Effector memory CD8-positive, alpha-beta T cell (primary cell): ENCODE results near the gene MCF2L2.
"Not testable (repeated sequence)": the region's sequence is repeated elsewhere in the genome, so short reads cannot be mapped to it uniquely, and the experiment has no call there.

Experiments
- ATAC-seq: fragments of 150-1000 bp; cut with Tn5 transposase; replicated peaks from 2 replicates; pipeline ENCODE4 v1.10.0; 2021; ENCODE audit warnings: mild to moderate bottlenecking, moderate library complexity
- DNase-seq, 3 experiments: peaks; one replicate each; pipeline ENCODE4 v3.0.0; 2021
- H3K27ac Mint-ChIP-seq, 2 donors: one replicate each; pipeline ENCODE4 v1.8.0; 2022; ENCODE audit warnings: mild to moderate bottlenecking in 2 of 2, mixed read lengths in 2 of 2, moderate library complexity in 2 of 2
- H3K27me3 Mint-ChIP-seq, 2 donors: one replicate each; pipeline ENCODE4 v1.8.0; 2022; ENCODE audit warnings: mixed read lengths in 2 of 2
- H3K36me3 Mint-ChIP-seq: one replicate; pipeline ENCODE4 v1.8.0; 2022; ENCODE audit warnings: mild to moderate bottlenecking, moderate library complexity, mixed read lengths; ENCODE audit not compliant: insufficient read depth
- H3K4me1 Mint-ChIP-seq, 2 donors: one replicate each; pipeline ENCODE4 v1.8.0; 2022; ENCODE audit warnings: low read depth in 2 of 2, mixed read lengths in 2 of 2
- H3K4me3 Mint-ChIP-seq, 2 donors: one replicate each; pipeline ENCODE4 v1.8.0; 2022; ENCODE audit warnings: mild to moderate bottlenecking in 2 of 2, mixed read lengths in 2 of 2, moderate library complexity in 2 of 2
- H3K9me3 Mint-ChIP-seq, 2 donors: one replicate each; pipeline ENCODE4 v1.8.0; 2022; ENCODE audit warnings: mixed read lengths in 2 of 2
- total RNA-seq, 9 experiments: gene quantifications; one replicate each; lab custom pipeline; 2026; lab: John Stamatoyannopoulos, UW

Gene MCF2L2
- 5.5 to 37.8 (median 16.2) reads per million in 9 experiments for total RNA-seq

DNA sequence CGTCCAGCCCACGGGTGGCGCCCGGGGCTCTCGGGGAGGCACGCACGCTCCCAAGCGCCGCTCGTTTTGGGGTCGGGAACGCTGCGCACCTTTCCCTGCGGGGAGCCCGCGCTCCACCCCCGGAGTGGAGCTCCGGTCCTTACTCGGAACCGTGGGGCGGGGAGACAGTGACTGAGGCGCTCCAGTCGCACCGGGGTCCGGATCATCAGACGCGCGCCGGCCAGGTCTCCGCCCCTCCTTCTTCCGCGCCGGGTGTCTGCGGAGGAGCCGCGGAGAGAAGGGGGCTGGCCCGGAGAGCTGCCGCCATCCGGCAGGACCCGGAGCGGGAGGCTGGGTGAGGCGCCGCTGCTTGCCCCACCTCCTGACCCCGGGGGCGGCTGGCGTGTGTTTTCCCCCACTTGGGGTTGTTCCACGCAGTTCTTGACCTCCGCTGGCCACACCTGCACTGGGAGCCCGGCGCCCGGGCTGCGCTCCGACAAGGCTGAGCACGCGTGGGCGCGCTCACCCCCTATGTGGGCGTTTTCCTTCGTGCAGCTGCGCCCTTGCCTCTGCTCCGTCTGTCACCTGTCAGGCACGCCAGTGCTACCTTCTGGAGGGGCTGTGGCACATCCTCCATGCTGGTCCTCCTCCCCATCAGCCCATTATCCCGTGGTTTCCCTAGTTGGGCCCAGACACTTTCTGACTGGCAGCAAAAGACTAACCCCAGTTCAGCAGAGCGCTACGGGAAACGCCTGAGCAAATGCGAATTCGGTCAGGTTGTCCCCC is at the start of gene MCF2L2:
Gene MCF2L2, minus strand, starts transcription at position 173 of the 765 bp plus-strand sequence. CDS start 642 bp downstream, outside the sequence.
- no peaks in the 10 kb centered on the region for H3K9me3 Mint-ChIP-seq
- DNase-seq: peak; percentile 75 to 77 (median 75)
- peak; percentile 88 for ATAC-seq
- peaks cover 0 to 17% of the 10 kb centered on the region in 2 donors for H3K4me1 Mint-ChIP-seq
- H3K4me3 Mint-ChIP-seq: peak within 1 kb of the TSS; percentile 71 to 88
- peak within 1 kb of the TSS in 1 of 2 donors; percentile 68 for H3K27ac Mint-ChIP-seq
- H3K36me3 Mint-ChIP-seq: peaks cover 4% of the 10 kb centered on the region
- no peaks in the 10 kb centered on the region for H3K27me3 Mint-ChIP-seq

DNA sequence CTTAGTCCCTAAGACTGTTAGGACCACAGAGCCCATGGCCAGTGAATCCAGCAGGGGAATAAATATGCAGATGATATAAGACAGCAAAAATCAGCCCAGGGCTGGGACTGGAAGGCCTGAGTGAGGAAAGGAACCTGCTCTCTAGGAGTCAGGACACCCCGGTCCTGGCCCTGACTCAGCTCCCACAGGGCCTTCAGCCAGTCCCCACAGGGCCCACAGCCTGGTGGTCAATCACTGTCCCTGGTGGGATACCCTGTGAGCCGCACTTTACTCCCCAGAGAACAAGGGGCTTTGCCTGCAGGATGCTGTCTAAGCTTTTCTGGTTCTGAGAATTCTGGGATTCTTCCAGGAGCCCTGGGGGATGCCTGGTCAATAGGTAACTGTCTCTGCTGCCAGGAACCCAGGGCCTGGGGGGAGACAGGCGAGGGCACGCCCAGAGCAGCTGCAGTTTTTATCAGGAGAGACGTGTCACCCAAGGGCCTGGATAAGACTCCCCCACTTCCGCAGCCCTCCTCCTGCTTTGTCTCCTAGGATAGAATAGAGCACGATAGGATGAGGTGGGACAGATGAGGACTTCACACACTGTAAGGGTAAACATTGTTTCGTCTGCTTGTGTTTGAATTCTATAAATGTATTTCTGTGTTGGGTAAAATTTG is 49.5 kb upstream of the MCF2L2 start:
- Mint-ChIP-seq H3K4me3 (no peak overlapping the region), H3K36me3 (no peaks in the 10 kb centered on the region), H3K9me3 (no peaks in the 10 kb centered on the region), H3K27me3 (peaks cover 6 to 34% of the 10 kb centered on the region in 2 donors), H3K27ac (no peak overlapping the region), H3K4me1 (no peaks in the 10 kb centered on the region)
- ATAC-seq: no peak
- DNase-seq: no peak

- H3K36me3 Mint-ChIP-seq, H3K27ac Mint-ChIP-seq, H3K4me1 Mint-ChIP-seq, ATAC-seq, DNase-seq, H3K4me3 Mint-ChIP-seq, H3K9me3 Mint-ChIP-seq: not testable (repeated sequence)
- H3K27me3 Mint-ChIP-seq: peaks cover 6 to 25% of the 10 kb centered on the region in 2 donors
Observed at GRCh38 chr3:183475764-183476162, 47.3 kb upstream of the MCF2L2 start.

DNA sequence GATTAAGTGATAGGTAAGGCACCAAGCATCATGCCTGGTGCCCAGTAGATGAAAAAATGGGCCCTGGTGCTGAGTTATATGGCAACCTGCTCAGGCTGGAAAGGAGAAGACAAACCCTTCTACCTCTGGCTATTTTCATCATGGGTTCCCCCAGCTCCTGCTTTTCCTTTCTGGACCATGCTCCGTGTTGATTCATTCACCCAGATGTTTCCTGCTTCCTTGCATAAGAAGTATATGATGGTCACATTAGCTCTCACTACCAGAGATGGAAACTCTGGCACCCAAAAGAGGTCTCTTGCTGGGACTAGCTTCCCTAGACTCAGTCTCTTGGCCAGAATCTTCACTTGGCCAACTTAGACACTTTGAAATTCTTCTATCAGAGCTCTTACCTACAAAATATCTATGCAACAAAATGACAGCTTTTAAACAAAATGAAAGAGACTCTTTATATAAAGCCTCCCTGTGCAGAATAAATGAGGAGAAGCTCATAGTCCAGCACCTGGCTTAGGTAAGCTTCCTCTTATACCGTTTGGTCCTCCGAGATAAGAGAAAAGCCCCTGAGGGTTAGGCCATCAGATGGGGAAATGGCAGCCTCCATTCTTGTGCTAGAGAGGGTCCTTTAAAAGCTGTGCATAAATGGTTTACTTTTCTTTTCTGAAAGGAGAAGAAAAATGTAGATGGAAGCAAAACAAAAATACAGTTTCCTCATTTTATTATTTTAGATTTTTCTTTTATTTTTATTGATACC is 46.8 kb upstream of the MCF2L2 start:
- Mint-ChIP-seq H3K9me3 (no peaks in the 10 kb centered on the region), H3K27me3 (peaks cover 5 to 25% of the 10 kb centered on the region in 2 donors), H3K4me3 (no peak overlapping the region), H3K4me1 (no peaks in the 10 kb centered on the region), H3K27ac (no peak overlapping the region), H3K36me3 (no peaks in the 10 kb centered on the region)
- ATAC-seq (no peak), DNase-seq (no peak)

- ATAC-seq: no peak
- no peak overlapping the region for H3K4me3 Mint-ChIP-seq
- peak overlapping the region in 1 of 2 donors; percentile 1 for H3K27ac Mint-ChIP-seq
- DNase-seq: no peak
- H3K9me3 Mint-ChIP-seq: no peaks in the 10 kb centered on the region
- H3K4me1 Mint-ChIP-seq: peaks cover 5 to 6% of the 10 kb centered on the region in 2 donors
- no peaks in the 10 kb centered on the region for H3K36me3 Mint-ChIP-seq
- peaks cover 0 to 16% of the 10 kb centered on the region in 2 donors for H3K27me3 Mint-ChIP-seq
Observed at GRCh38 chr3:183473969-183474368, 45.5 kb upstream of the MCF2L2 start.

DNA sequence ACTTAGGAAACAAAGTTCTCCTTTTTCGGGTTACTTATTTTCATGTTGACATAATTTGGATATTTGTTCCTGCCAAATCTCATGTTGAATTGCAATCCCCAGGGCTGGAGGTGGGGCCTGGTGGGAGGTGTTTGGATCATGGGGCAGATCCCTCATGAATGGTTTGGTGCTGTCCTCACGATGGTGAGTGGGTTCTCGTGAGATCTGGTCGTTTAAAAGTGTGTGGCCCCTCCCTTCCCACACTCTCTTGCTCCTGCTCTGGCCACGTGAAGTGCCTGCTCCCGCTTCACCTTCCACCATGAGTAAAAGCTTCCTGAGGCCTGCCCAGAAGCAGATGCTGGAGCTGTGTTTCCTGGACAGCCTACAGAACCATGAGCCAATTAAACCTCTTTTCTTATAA is 43.7 kb upstream of the MCF2L2 start:
- H3K27me3 Mint-ChIP-seq: no peaks in the 10 kb centered on the region
- no peaks in the 10 kb centered on the region for H3K36me3 Mint-ChIP-seq
- DNase-seq (no peak), ATAC-seq (no peak)
- H3K9me3 Mint-ChIP-seq: no peaks in the 10 kb centered on the region
- H3K4me1 Mint-ChIP-seq: peaks cover 5 to 6% of the 10 kb centered on the region in 2 donors
- no peak overlapping the region for H3K4me3 Mint-ChIP-seq
- no peak overlapping the region for H3K27ac Mint-ChIP-seq

DNA sequence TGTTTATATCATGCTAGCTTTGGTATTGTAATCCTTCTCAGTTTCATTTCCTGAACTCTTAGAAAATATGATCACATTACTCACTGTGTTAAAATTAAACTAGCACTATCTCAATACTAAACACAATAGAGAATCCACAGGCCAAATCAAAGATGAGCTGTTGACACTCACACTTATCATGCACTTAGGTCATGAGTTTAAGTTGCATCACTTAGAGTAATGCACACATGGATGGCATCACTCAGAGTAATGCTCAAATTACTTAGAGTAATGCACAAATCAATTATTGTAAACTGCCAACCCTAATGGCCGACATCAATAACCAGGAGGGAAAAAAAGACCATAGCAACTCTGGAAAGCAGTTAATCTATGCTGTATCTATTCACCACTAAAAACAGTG is 40.0 kb upstream of the MCF2L2 start:
- H3K4me3 Mint-ChIP-seq: no peak overlapping the region

GRCh38 chr3:183466575-183466974 is 38.2 kb upstream of the MCF2L2 start:
- ATAC-seq: no peak
- H3K27ac Mint-ChIP-seq: no peak overlapping the region
- H3K36me3 Mint-ChIP-seq: no peaks in the 10 kb centered on the region
- H3K4me3 Mint-ChIP-seq: no peak overlapping the region
- peaks cover 8 to 10% of the 10 kb centered on the region in 2 donors for H3K27me3 Mint-ChIP-seq
- H3K4me1 Mint-ChIP-seq: peaks cover 5 to 6% of the 10 kb centered on the region in 2 donors
- no peak for DNase-seq
- no peaks in the 10 kb centered on the region for H3K9me3 Mint-ChIP-seq

More for the DNA sequence above, 40.0 kb upstream of the MCF2L2 start:
- Mint-ChIP-seq H3K27ac (no peak overlapping the region), H3K9me3 (no peaks in the 10 kb centered on the region), H3K27me3 (peaks cover 8 to 10% of the 10 kb centered on the region in 2 donors), H3K4me1 (peaks cover 5 to 6% of the 10 kb centered on the region in 2 donors), H3K36me3 (no peaks in the 10 kb centered on the region)
- ATAC-seq (no peak), DNase-seq (no peak)

GRCh38 chr3:183465710-183466109 is 37.3 kb upstream of the MCF2L2 start:
- not testable (repeated sequence) for H3K27ac Mint-ChIP-seq, ATAC-seq, H3K9me3 Mint-ChIP-seq, H3K4me3 Mint-ChIP-seq, H3K4me1 Mint-ChIP-seq, DNase-seq, H3K36me3 Mint-ChIP-seq
- peaks cover 8 to 10% of the 10 kb centered on the region in 2 donors for H3K27me3 Mint-ChIP-seq

DNA sequence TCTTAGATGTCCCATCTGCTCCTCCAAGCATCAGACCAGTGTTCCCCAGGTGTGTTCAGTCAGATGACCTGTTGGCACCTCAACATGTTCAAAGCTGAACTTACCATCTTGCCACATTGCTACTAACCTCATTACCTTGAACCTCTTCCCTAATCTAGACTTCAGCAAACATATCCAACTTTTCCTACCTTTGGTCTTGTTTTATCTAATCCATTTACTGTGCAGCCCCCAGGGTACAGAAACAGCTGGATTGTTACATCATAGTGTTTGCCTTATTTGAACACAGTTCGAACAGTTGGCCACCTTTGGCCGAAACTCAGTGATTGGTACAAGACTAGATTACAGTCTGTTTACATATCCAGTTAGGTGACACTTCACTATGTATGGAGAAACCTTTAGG is 36.1 kb upstream of the MCF2L2 start:
- DNase-seq (no peak), ATAC-seq (no peak)
- Mint-ChIP-seq H3K4me1 (peaks cover 4 to 5% of the 10 kb centered on the region in 2 donors), H3K27ac (no peak overlapping the region), H3K27me3 (peaks cover 8 to 10% of the 10 kb centered on the region in 2 donors), H3K9me3 (no peaks in the 10 kb centered on the region), H3K4me3 (no peak overlapping the region), H3K36me3 (no peaks in the 10 kb centered on the region)

GRCh38 chr3:183460081-183461055 is 31.9 kb upstream of the MCF2L2 start:
- Mint-ChIP-seq H3K27ac (no peak overlapping the region), H3K4me3 (no peak overlapping the region), H3K4me1 (no peaks in the 10 kb centered on the region), H3K27me3 (peaks cover 8 to 10% of the 10 kb centered on the region in 2 donors), H3K9me3 (no peaks in the 10 kb centered on the region), H3K36me3 (peaks cover 5% of the 10 kb centered on the region)
- ATAC-seq (no peak), DNase-seq (no peak)

DNA sequence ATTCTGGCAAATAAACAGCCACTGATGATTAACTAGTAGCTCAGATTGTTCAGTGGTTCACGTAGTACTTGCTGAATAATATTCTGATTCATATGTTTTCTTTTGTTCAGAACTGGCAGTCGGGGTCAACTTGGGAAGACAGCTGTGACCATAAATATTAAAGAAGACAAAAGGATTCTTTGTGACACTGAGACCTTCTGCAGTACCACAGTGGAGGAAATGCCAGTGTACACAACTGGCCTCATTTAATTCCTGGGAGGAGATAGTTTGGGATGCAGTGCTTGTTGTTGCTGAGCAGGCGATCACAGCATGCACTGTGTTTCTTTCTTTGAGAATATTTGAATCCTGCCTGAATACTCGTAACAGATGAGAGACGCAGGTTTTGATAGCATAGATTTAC is 26.7 kb upstream of the MCF2L2 start:
- ATAC-seq (no peak), DNase-seq (no peak)
- Mint-ChIP-seq H3K4me3 (no peak overlapping the region), H3K4me1 (no peaks in the 10 kb centered on the region), H3K36me3 (peaks cover 8% of the 10 kb centered on the region), H3K27me3 (no peaks in the 10 kb centered on the region), H3K27ac (no peak overlapping the region), H3K9me3 (no peaks in the 10 kb centered on the region)
